Keratinocyte (primary cell): ENCODE measurements around the gene HACE1.

ENCODE experiments used
- CTCF ChIP-seq, 3 experiments: IDR thresholded peaks in 1 of 3; conservative IDR thresholded peaks in 1 of 3; optimal IDR thresholded peaks in 1 of 3; 2 replicates in 2 of 3; 3 replicates in 1 of 3; pipeline versions ENCODE3 to v1.5.1; 2011; ENCODE audit warnings: low read length in 3 of 3, mild to moderate bottlenecking in 3 of 3, moderate library complexity in 2 of 3, control low read depth in 1 of 3, inconsistent platforms in 1 of 3; ENCODE audit not compliant: insufficient read depth in 2 of 3; ENCODE audit errors: extremely low read depth in 1 of 3
- EZH2 ChIP-seq: IDR thresholded peaks from one replicate; pipeline ENCODE4 v1.6.1; 2012; ENCODE audit warnings: inconsistent platforms, mild to moderate bottlenecking, low read length, moderate library complexity

DNA sequence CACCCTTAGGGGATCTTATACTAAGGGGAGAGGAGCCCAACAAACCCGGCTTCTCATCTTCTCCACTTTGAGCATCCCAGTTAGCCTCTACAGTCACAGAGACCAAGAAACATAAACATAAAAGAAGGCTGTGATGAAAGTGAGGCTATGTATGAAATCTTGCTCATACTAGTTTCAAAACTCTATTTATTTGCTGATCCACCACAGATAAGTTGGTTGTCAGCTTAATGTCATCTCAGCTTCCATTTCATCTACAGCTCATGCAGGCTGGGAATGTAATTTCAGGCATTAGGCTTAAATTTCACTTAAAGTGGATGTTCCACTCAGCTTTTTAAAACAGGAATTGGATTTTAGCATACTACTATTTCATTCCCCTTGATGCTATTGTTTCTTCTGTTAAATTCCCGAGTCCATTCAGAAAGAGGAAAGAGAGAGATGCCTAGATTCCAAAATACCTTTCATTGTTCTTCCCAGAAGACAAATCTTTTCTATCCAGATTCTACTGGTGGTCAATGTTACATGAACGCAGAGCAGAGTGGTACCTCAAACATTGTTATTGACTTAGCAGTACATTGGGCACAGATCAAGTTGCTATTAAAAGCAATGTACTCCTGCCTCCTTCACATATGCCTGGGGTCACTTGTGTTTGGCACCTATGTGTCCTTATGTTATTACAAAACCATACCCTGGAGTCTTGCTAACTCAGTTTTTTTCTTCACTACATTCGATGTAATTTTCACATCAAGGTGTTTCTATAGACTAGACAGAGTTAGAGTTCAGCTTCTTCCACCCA, 149.0 kb downstream of the HACE1 start:
- TF ChIP-seq CTCF (optimal IDR thresholded peaks at IDR 0.05 in 1 of 3, IDR thresholded peaks at IDR 0.05 in 1 of 3, conservative IDR thresholded peaks at IDR 0.05 in 1 of 3; ENCODE audit: extremely low read depth in 1 of 3, insufficient read depth in 2 of 3, low read length in 3 of 3) = no peak
- no peak for TF ChIP-seq EZH2
